Subcutaneous adipose tissue (tissue), 4 donors: ENCODE data around the gene MRM1. TPM values are rescaled to one million over a fixed set of nuclear protein-coding genes. Genes with fewer than 3 reads are reported as not detected.

Experiments used
- CTCF ChIP-seq: fragments of 450-650 bp; IDR thresholded peaks from one replicate; pipeline ENCODE4 v1.5.1; 2016; ENCODE audit warnings: low read depth, mild to moderate bottlenecking, control low read depth, antibody characterized with exemption, moderate library complexity
- total RNA-seq, 4 donors: library from RNA; depleted of rRNA; stranded (reverse); fragments of >200 nt; gene quantifications; one replicate each; pipeline ENCODE4 v1.1.0, GENCODE V29; 2016

The MRM1 gene
- total RNA-seq, 4 donors from 2014 or later = 3.4 to 9.6 (median 5.4) TPM

DNA sequence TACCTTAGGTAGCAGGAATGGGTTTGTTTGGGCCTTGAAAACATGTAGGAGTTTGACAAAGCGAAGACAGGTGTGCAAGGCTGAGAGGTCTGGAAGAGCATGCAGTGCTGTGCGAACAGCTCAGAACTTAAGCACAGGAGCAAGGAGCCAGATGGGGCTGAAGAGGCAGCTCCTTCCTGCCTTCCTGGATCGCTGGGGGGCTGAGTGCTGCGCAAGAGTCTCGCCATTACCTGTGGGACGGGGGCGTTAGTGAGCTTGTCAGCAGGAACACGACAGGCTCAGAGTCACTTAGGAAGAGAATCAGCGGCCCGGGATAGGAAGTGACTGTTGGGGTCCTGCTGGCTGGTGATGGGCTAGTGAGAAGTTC, 464 bp upstream of the MRM1 start:
- TF ChIP-seq CTCF = no peak

GRCh38 chr17:36602030-36602748, 806 bp downstream of the MRM1 start:
- no peak for TF ChIP-seq CTCF

DNA sequence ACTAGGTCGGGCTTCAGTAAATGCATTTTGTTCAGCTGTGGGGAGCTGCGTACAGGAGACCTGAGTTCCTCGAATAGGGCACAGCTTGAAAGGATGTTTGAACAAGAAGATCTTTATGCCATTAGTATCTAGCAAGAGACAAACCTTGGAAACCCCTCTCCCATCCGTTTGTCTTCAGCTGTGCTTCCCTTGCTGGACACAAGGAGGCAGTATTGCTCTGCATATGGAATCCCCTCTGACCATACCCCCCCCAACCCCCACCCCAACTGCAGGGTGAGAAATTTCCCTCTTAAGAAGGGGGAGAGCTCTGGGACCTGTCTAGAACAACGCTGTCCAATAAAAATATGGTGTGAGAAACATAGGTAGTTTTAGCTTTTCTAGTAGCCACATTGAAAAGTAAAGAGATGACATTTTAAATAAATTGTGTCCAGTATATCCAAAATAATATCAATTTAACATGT, 1.6 kb downstream of the MRM1 start:
- no peak for TF ChIP-seq CTCF

DNA sequence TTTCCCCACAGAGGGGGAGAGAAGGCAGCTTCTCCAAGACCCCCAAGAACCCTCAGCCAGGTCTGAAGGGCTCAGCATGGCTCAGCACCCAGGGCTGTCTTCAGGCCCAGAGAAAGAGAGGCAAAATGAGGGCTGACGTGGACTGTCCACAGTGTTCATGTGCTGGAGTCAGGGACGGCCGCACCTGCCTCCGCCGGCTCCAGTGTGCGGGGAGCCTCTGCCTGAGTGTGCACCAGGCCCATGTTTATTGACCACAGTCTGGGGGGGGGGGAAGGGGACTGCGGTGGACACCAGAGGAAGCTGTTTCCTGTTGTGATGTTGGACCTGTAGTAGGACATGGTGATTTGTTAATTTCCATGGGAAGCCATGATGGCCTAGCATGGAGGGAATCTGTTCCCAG, 6.9 kb downstream of the MRM1 start:
- no peak for TF ChIP-seq CTCF

- TF ChIP-seq CTCF = no peak
These were observed 7.6 kb downstream of the MRM1 start for GRCh38 chr17:36608794-36609497.

DNA sequence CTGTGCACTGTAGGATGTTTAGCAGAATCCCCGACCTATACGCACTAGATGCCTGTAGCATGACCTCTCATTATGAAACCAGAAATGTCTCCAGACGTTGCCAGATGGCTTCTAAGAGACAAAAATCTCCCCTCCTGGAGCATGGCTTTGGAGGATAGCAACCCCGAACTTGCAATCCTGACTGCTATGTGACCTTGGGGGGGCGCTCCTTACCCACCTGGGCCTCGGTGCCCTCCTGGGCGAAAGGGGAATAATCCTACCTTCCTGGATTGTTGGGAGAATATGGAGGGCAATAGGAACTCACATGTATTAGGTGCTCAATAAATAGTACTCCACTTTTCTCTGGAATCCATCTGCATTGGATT, 8.1 kb downstream of the MRM1 start:
- TF ChIP-seq CTCF = no peak

DNA sequence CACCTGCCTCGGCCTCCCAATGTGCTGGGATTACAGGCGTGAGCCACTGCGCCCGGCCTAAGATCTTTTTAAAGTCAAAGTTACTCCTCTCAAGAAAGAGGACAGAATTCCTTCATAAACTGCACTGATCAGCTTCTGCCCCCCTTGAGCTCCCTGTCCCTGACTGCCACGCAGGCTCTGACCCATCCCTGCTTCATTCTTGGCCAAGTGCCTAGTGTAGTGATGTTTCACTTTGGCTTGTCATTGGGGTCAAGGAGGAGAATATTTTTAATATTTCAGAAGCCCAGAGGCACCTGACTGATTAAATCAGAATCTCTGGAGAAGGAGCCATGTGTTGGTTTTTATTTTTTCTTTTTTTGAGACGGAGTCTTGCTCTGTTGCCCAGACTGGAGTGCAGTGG, 9.1 kb downstream of the MRM1 start:
- no peak for TF ChIP-seq CTCF
